ENCODE results near the gene C16orf78. TPM values are rescaled to one million over a fixed set of nuclear protein-coding genes. Genes with fewer than 3 reads are reported as not detected.

Gene C16orf78
- total RNA-seq, 4 donors from 2014 or later = not detected

DNA sequence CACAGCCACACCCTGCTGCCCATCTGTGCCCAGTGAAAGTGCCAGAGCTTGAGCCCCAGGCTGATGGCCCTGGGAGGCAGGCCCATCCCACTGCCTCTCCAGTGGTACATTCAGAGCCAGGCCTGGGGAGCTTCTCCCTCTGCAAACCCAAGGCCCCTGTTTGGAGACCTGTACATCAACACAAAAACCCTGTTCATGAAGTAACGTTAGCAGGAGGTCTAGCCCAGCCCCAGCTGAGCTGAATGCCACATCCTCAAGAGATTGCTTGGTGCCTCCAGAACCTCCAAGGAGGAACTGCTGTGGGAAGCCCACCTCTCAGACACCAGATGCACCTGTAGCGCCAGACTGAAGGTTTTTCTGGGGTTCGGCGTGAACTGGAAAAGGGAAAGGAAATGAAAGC is 31.5 kb downstream of the C16orf78 start:
- H3K27me3 ChIP-seq = no peaks in the 10 kb centered on the region
- no peaks in the 10 kb centered on the region for H3K36me3 ChIP-seq
- H3K27ac ChIP-seq = no peak overlapping the region
- H3K4me1 ChIP-seq = no peaks in the 10 kb centered on the region
- H3K4me3 ChIP-seq (replicated peaks in 1 of 3) = no peak overlapping the region
- no peak for DNase-seq
- H3K9me3 ChIP-seq = no peaks in the 10 kb centered on the region
- TF ChIP-seq, protein P1, sequence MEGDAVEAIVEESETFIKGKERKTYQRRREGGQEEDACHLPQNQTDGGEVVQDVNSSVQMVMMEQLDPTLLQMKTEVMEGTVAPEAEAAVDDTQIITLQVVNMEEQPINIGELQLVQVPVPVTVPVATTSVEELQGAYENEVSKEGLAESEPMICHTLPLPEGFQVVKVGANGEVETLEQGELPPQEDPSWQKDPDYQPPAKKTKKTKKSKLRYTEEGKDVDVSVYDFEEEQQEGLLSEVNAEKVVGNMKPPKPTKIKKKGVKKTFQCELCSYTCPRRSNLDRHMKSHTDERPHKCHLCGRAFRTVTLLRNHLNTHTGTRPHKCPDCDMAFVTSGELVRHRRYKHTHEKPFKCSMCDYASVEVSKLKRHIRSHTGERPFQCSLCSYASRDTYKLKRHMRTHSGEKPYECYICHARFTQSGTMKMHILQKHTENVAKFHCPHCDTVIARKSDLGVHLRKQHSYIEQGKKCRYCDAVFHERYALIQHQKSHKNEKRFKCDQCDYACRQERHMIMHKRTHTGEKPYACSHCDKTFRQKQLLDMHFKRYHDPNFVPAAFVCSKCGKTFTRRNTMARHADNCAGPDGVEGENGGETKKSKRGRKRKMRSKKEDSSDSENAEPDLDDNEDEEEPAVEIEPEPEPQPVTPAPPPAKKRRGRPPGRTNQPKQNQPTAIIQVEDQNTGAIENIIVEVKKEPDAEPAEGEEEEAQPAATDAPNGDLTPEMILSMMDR (IDR thresholded peaks at IDR 0.05) = no peak
- no peak for TF ChIP-seq POLR2A (IDR thresholded peaks at IDR 0.05)
- intact Hi-C loops (cut with DNase I) = loop anchor here (10.0 kb wide), 1 partner anchor 520 kb away; no protein-coding TSS in a partner anchor
- 76 to 86% methylated on average over 4 of the region's 4 CpGs for WGBS, 2 donors

DNA sequence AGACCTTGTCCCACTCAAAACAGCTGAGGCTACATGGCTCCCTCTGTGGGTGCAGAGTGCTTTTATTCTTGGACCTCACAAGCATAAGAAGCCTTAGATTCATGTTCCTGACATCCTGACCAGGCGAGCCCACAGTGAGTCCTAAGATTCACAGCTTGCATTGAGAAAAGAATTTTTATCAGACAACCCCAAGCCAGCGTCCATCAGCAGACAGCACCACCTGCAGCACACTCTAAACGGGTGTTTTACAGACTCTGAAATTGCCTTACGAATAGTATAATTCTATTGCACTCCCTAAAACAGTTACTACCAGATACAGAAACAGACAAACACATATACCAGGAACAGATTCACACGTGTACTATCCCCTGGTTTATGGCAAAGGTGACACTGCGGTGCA is 31.9 kb downstream of the C16orf78 start:
- no peak overlapping the region for H3K4me3 ChIP-seq (replicated peaks in 1 of 3)
- H3K36me3 ChIP-seq = no peaks in the 10 kb centered on the region
- TF ChIP-seq, protein P1 (IDR thresholded peaks at IDR 0.05) = no peak
- no peak for TF ChIP-seq POLR2A (IDR thresholded peaks at IDR 0.05)
- no peaks in the 10 kb centered on the region for H3K9me3 ChIP-seq
- no peaks in the 10 kb centered on the region for H3K27me3 ChIP-seq
- 68 to 73% methylated on average over 6 of the region's 6 CpGs for WGBS, 2 donors
- no peak overlapping the region for H3K27ac ChIP-seq
- no peaks in the 10 kb centered on the region for H3K4me1 ChIP-seq
- intact Hi-C loops (cut with DNase I) = loop anchor here (10.0 kb wide), 1 partner anchor 519 kb away; no protein-coding TSS in a partner anchor
- DNase-seq = no peak

DNA sequence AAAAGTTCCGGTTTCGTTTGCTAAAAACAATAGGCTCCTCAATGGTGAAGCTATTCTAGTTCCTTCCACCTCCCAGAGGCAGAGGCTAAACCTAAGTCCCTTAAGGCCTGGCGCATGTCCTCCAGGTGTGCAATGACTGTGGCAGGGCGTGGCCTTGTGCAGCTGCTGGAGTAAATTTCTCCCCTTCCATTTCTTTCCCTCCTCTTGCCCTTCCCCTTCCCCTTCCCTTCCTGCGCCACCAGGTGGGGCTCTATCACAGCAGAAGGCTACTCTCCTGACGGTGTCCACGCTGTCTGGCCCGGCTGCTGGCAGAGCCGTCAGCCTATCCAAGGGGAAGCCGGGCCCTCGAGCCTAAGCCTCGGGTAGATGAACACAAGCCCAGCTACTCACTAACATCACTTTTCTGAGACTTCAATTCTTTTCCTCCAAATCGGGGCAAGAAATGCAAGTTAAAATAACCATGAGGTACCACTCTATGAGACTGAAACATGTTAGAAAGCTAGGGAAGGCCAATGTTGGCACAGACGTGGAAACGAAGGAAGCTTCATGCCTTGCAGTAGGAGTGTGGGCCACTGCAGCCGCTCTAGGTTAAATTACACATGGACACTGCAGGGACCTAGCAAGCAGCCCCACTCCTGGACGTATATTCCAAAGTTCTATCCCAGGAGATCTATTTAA is 34.4 kb downstream of the C16orf78 start:
- no peak for TF ChIP-seq POLR2A (IDR thresholded peaks at IDR 0.05)
- TF ChIP-seq, protein P1 (IDR thresholded peaks at IDR 0.05) = peak; percentile 58 to 96 (median 88)
- Histone ChIP-seq H3K36me3 (no peaks in the 10 kb centered on the region), H3K4me1 (no peaks in the 10 kb centered on the region), H3K9me3 (no peaks in the 10 kb centered on the region), H3K4me3 (replicated peaks in 1 of 3) (no peak overlapping the region), H3K27ac (no peak overlapping the region), H3K27me3 (no peaks in the 10 kb centered on the region)
- peak; percentile 88 to 93 for DNase-seq
- 27 to 28% methylated on average over 17 of the region's 17 CpGs for WGBS, 2 donors
- intact Hi-C loops (cut with DNase I) = loop anchor here (10.0 kb wide), 1 partner anchor 517 kb away; no protein-coding TSS in a partner anchor

DNA sequence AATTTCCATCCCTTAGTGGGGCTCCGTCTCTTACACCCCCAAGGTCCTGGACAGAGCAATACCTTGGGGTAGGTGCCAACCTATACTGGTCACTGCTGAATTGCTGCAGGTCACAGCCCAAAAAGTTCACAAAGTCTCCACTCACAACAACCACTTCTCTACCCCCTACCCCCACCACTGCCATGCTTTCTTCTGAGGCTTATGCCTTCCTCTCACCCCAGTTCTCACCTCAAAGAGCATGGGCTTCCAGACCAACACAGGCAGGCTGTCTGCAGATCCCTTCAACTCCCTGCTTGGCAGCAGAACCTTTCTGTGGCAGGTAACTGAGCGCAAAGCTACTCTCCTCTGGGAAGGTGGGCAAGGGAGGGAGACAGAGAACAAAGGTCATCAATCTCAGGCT is 35.5 kb downstream of the C16orf78 start:
- intact Hi-C loops (cut with DNase I) = loop anchor here (10.0 kb wide), 1 partner anchor 516 kb away; no protein-coding TSS in a partner anchor
- Histone ChIP-seq H3K27ac (no peak overlapping the region), H3K4me3 (replicated peaks in 1 of 3) (no peak overlapping the region), H3K27me3 (no peaks in the 10 kb centered on the region), H3K36me3 (no peaks in the 10 kb centered on the region), H3K4me1 (no peaks in the 10 kb centered on the region), H3K9me3 (no peaks in the 10 kb centered on the region)
- DNase-seq = no peak
- TF ChIP-seq, protein P1 (IDR thresholded peaks at IDR 0.05) = no peak
- TF ChIP-seq POLR2A (IDR thresholded peaks at IDR 0.05) = no peak
- WGBS, 2 donors = 90 to 100% methylated on average over 2 of the region's 2 CpGs

DNA sequence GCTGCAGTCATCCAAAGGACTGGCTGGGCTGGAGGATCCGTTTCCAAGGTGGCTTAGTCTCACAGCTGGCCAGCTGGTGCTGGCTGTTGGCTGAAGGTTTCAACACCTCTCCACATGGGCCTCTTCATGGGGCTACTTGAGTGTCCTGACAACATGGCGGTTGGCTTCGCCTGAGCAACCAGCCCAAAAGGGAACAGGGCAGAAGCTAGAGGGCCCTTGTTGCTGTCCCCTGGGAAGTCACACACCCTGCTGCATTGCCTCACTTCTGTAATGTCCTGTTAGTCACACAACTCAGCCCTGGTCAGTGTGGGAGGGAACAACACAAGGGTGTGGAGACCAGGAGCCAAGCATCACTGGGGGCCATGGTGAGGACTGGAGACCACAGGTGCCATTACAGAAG is 36.6 kb downstream of the C16orf78 start:
- Histone ChIP-seq H3K4me3 (replicated peaks in 1 of 3) (no peak overlapping the region), H3K9me3 (no peaks in the 10 kb centered on the region), H3K27ac (no peak overlapping the region), H3K36me3 (no peaks in the 10 kb centered on the region), H3K4me1 (no peaks in the 10 kb centered on the region), H3K27me3 (no peaks in the 10 kb centered on the region)
- TF ChIP-seq, protein P1 (IDR thresholded peaks at IDR 0.05) = no peak
- no peak for TF ChIP-seq POLR2A (IDR thresholded peaks at IDR 0.05)
- 85 to 87% methylated on average over 3 of the region's 3 CpGs for WGBS, 2 donors
- no peak for DNase-seq
- intact Hi-C loops (cut with DNase I) = loop anchor here (10.0 kb wide), 1 partner anchor 175 kb away; no protein-coding TSS in a partner anchor
